SK-N-SH (cell line): ENCODE data around the gene SPRR2A.
"Not testable (repeated sequence)": the region's sequence is repeated elsewhere in the genome, so short reads cannot be mapped to it uniquely, and the experiment has no call there.

Source experiments
- CHD2 ChIP-seq: fragments of 150-350 bp; IDR thresholded peaks from 2 replicates; pipeline ENCODE4 v1.6.1; 2018; ENCODE audit warnings: low read length; ENCODE audit not compliant: partially characterized antibody
- GABPA ChIP-seq: IDR thresholded peaks from 2 replicates; pipeline ENCODE4 v1.4.0; 2012; ENCODE audit warnings: low read depth, mild to moderate bottlenecking
- GATA2 ChIP-seq: sonication (generic); formaldehyde crosslinking; IDR thresholded peaks from 2 replicates; pipeline ENCODE4 v1.5.0; 2020; ENCODE audit warnings: mild to moderate bottlenecking, missing genetic modification reagents
- JUND ChIP-seq: IDR thresholded peaks from 2 replicates; pipeline ENCODE4 v1.4.0; 2012
- MXI1 ChIP-seq: IDR thresholded peaks from 2 replicates; pipeline ENCODE4 v1.6.1; 2012; ENCODE audit warnings: mild to moderate bottlenecking, low read depth, low read length, improper control_type of control experiment
- POLR2AphosphoS5 ChIP-seq: IDR thresholded peaks from 2 replicates; pipeline ENCODE4 v1.6.1; 2012; ENCODE audit warnings: low read depth, low read length
- RAD21 ChIP-seq: IDR thresholded peaks from 2 replicates; pipeline ENCODE4 v1.6.1; 2012; ENCODE audit warnings: mild to moderate bottlenecking, low read length
- RFX5 ChIP-seq: IDR thresholded peaks from 2 replicates; pipeline ENCODE4 v1.6.1; 2012; ENCODE audit warnings: mild to moderate bottlenecking, improper control_type of control experiment, low read length
- TAF1 ChIP-seq: IDR thresholded peaks from 2 replicates; pipeline ENCODE4 v1.6.1; 2012; ENCODE audit warnings: low read depth, mild to moderate bottlenecking, low read length, moderate library complexity, borderline replicate concordance
- TF ChIP-seq, protein P1 (sequence below): fragments of 200-600 bp; sonication (generic); IDR thresholded peaks from 2 replicates; pipeline ENCODE4 v1.6.1; 2017; ENCODE audit warnings: antibody characterized with exemption, mild to moderate bottlenecking, moderate library complexity
- TF ChIP-seq, protein P2 (sequence below): IDR thresholded peaks from 2 replicates; pipeline ENCODE4 v1.4.0; 2012; ENCODE audit warnings: low read depth, borderline replicate concordance
- TF ChIP-seq, protein P3 (sequence below): fragments of 150-350 bp; IDR thresholded peaks from 2 replicates; pipeline ENCODE4 v1.6.1; 2017; ENCODE audit warnings: antibody characterized with exemption, low read length, low read depth, borderline replicate concordance
- TF ChIP-seq, protein P4 (sequence below): fragments of 150-350 bp; IDR thresholded peaks from 2 replicates; pipeline ENCODE4 v1.6.1; 2016; ENCODE audit warnings: mild to moderate bottlenecking, low read depth, low read length
- TF ChIP-seq, protein P5 (sequence below): IDR thresholded peaks from 2 replicates; pipeline ENCODE4 v1.4.0; 2012; ENCODE audit warnings: low read depth

DNA sequence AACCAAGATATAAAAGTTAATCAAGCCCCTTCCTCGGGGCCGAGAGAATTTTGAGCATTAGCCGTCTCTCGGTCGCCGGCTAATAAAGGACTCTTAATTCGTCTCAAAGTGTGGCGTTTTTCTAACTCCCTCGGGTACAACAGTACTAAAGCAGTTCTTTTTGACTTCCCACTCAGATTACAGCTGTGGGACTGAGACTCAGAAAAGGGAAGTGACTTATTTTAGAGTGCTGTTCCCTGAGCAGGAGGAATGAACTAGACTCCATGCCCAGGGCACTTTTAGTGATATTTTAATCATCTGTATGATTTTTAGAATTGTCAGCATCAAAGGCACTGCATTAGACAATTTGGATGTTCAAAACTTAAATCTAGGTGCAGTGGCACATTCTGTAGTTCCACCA is 35.0 kb downstream of the SPRR2A start:
- TF ChIP-seq POLR2AphosphoS5; TAF1; GATA2 (CRISPR knock-in tag); MXI1; CHD2; JUND; RAD21; RFX5; GABPA: not testable (repeated sequence)
- TF ChIP-seq, protein P1, sequence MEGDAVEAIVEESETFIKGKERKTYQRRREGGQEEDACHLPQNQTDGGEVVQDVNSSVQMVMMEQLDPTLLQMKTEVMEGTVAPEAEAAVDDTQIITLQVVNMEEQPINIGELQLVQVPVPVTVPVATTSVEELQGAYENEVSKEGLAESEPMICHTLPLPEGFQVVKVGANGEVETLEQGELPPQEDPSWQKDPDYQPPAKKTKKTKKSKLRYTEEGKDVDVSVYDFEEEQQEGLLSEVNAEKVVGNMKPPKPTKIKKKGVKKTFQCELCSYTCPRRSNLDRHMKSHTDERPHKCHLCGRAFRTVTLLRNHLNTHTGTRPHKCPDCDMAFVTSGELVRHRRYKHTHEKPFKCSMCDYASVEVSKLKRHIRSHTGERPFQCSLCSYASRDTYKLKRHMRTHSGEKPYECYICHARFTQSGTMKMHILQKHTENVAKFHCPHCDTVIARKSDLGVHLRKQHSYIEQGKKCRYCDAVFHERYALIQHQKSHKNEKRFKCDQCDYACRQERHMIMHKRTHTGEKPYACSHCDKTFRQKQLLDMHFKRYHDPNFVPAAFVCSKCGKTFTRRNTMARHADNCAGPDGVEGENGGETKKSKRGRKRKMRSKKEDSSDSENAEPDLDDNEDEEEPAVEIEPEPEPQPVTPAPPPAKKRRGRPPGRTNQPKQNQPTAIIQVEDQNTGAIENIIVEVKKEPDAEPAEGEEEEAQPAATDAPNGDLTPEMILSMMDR, result not testable (repeated sequence)
- TF ChIP-seq, protein P2, sequence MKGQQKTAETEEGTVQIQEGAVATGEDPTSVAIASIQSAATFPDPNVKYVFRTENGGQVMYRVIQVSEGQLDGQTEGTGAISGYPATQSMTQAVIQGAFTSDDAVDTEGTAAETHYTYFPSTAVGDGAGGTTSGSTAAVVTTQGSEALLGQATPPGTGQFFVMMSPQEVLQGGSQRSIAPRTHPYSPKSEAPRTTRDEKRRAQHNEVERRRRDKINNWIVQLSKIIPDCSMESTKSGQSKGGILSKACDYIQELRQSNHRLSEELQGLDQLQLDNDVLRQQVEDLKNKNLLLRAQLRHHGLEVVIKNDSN, result not testable (repeated sequence)
- TF ChIP-seq, protein P3, sequence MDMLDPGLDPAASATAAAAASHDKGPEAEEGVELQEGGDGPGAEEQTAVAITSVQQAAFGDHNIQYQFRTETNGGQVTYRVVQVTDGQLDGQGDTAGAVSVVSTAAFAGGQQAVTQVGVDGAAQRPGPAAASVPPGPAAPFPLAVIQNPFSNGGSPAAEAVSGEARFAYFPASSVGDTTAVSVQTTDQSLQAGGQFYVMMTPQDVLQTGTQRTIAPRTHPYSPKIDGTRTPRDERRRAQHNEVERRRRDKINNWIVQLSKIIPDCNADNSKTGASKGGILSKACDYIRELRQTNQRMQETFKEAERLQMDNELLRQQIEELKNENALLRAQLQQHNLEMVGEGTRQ, result not testable (repeated sequence)
- TF ChIP-seq, protein P4, sequence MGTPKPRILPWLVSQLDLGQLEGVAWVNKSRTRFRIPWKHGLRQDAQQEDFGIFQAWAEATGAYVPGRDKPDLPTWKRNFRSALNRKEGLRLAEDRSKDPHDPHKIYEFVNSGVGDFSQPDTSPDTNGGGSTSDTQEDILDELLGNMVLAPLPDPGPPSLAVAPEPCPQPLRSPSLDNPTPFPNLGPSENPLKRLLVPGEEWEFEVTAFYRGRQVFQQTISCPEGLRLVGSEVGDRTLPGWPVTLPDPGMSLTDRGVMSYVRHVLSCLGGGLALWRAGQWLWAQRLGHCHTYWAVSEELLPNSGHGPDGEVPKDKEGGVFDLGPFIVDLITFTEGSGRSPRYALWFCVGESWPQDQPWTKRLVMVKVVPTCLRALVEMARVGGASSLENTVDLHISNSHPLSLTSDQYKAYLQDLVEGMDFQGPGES, result not testable (repeated sequence)
- TF ChIP-seq, protein P5, sequence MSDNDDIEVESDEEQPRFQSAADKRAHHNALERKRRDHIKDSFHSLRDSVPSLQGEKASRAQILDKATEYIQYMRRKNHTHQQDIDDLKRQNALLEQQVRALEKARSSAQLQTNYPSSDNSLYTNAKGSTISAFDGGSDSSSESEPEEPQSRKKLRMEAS, result not testable (repeated sequence)
